ENCODE measurements around the gene FXYD3.

Gene FXYD3

DNA sequence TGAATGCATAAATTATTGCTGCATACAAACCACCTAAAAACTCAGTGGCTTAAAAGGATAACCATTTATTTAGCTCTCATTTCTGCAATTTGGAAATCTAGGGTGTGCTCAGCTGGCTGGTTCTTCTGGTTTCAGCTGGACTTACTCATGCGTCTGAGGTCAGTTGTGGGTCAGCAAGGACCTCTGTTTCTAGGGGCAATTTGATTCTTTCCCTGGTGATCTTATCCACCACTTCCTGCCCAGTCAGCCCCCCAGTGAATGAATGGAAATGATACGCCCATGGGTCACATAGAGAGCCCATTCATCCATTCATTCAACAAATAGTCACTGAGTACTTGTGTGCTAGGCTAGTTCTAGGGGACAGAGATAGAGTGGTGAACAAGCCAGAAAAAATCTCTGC lies 48.8 kb downstream of the FXYD3 start:
- no peak for DNase-seq

DNA sequence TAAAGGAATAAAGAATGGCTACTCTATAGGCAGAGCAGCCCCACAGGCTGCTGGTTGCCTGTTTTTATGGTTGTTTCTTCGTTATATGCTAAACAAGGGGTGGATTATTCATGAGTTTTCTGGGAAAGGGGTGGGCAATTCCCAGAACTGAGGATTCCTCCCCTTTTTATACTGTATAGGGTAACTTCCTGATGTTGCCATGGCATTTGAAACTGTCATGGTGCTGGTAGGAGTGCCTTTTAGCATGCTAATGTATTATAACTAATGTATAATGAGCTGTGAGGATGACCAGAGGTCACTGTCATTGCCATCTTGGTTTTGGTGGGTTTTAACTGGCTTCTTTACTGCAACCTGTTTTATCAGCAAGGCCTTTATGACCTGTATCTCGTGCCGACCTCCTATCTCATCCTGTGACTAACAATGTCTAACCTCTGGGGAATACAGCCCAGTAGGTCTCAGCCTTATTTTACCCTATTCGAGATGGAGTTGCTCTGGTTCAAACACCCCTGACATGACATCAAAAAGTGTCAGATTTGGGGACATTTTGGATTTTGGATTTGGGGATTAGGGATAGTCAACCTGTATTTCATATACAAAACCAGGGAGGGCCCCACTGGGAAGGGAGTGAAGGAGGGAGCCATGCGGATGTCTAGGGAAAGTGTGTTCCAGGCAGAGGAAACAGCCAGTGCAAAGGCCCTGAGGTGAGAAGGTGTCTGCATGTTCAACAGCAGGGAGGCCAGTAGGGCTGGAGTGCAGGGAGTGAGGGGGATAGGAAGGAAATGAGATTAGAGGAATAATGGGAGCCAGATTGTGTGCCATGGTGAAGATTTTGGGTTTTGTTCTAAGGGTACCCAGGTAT lies 49.8 kb downstream of the FXYD3 start:
- no peak for DNase-seq

- no peak for DNase-seq
Observed at GRCh38 chr19:35166100-35167063, 50.8 kb downstream of the FXYD3 start.

- no peak for DNase-seq
Observed at GRCh38 chr19:35167251-35168119, 51.9 kb downstream of the FXYD3 start.

DNA sequence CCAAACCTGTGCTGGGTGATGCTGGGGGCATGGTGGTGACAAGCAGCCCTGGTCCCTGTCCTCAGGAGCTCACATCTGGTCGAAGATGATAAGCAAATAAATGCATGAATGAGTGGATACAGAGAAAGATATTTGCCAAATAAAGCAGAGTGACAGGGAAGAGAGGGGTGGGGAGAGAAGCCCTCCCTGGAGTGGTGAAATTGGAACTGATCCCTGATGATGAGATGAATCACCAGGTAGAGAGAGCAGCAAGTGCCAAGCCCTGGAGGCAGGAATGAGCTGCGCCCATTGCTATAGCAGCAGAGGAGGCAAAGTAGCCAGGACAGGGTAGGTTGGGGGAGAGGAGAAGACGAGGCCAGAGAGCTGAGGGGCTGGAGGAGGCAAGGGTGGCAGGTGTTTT lies 52.6 kb downstream of the FXYD3 start:
- DNase-seq: no peak

DNA sequence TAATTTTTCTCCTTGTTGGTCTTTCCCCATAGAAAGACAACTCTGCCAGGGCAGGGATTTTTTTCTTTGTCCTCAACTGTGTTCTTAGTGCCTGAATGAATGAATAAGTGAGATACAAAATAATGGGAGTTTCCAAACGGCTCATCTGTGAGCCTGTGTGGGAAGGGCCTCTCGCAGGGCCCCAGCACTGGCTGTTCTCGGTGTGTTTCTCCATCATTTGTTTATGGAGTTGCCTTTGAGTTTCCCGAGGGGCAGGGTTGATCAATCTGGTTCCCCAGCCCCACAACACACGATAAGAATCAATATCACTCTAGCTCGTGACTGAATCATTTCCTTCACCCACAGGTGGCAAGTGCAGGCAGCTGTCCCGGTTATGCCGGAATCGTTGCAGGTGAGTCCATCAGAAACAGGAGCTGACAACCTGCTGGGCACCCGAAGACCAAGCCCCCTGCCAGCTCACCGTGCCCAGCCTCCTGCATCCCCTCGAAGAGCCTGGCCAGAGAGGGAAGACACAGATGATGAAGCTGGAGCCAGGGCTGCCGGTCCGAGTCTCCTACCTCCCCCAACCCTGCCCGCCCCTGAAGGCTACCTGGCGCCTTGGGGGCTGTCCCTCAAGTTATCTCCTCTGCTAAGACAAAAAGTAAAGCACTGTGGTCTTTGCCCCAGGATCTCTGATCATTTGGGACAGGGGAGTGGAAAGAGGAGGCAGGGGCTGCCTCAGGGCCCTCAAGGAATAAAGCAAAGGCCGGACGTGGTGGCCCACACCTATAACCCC lies 53.8 kb downstream of the FXYD3 start:
- no peak for DNase-seq

DNA sequence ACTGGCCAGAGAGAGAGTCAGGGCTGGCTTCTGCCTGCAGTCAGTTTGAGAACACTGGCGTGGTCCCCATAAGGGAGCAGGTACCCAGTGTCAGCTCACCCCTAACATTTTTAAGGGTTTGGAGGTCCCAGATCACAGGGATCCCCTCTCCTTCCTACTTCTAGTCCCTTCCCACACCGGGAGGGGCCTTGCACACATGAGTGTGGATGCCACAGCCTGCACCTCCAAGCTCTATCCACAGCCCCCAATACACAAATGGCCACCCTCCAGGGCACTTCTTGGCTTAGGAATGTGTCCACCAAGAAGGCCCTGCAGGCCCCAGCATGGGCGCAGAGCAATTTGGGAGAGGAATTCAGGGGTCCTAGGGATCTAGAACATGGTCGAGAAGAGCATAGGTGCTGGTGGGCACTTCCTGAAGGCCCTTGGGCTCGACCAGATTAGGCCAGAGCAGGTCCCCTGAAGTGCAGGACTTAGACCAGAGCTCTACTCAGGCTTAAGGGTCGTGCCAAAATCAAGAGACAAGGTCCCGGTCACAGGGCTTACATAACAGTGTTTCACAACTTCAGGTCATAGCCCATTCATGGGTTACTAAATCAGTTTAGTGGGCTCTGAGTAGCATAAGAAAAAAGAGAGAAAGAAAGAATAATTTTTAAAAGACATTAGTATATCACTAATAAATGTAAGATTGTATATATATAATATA lies 54.9 kb downstream of the FXYD3 start:
- no peak for DNase-seq

DNA sequence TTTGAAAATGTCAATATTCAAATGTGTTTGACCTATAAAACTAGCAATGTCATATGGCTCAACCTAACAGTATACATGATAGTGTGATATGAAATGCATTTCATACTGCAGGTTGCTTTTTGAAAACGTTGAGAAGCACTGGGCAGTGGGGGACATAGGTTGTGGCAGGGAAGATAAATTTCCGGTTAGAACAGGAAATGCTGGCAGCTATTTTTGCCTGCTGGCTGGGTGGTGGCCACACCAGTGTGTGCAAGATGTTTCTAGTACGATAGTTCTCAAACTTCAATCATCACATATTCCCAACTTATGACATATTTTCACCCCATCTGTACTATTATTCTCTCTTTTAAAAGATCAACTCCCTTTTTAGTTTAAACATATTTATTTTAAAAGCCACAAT lies 56.1 kb downstream of the FXYD3 start:
- no peak for DNase-seq

All from NCI-H1930 (cell line).